Measurements from ENCODE around the gene POC1B.

The POC1B gene

DNA sequence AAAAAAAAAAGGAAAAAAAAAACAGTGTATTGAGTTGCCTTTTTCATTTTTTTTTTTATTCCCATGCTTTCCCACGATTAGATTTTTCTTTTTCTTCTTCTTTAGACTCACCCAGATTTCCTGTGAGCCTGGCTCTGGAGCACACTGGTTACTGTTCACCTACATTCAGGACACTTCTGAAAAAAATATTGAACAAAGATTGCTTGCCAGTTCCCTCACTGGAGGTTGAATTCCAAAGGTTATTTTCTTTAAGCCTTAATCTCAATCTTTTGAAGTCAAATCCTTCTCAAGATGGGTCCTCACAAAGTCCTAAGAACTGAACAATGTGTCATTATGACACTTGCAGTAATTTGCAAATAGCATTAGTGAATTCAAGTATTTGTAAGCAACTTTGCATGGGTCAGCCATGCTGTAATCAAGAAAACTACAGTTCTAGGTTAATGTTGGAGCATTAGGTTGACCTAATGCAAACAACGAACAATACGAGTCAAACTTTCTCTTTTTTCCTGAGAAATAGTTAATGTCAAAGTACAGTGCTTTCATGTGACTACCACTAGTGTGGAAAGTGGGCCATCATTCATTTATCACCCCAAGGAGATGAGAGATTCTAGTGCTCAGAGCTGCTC is 124.3 kb downstream of the POC1B start:
- Histone ChIP-seq H3K9ac (no peak overlapping the region), H3K36me3 (ENCODE audit: control insufficient read depth, insufficient read depth, low read length) (no peaks in the 10 kb centered on the region), H3K79me2 (no peaks in the 10 kb centered on the region), H3K27ac (no peak overlapping the region), H3K9me3 (ENCODE audit: control insufficient read depth, low read length) (no peaks in the 10 kb centered on the region), H3K4me2 (ENCODE audit: low read length) (no peak overlapping the region), H3K4me1 (no peaks in the 10 kb centered on the region), H2AFZ (no peak overlapping the region), H3K27me3 (ENCODE audit: control insufficient read depth, insufficient read depth, low read length) (no peaks in the 10 kb centered on the region), H3K4me3 (ENCODE audit: low read depth, low read length) (no peak overlapping the region)
- TF ChIP-seq, protein P1, sequence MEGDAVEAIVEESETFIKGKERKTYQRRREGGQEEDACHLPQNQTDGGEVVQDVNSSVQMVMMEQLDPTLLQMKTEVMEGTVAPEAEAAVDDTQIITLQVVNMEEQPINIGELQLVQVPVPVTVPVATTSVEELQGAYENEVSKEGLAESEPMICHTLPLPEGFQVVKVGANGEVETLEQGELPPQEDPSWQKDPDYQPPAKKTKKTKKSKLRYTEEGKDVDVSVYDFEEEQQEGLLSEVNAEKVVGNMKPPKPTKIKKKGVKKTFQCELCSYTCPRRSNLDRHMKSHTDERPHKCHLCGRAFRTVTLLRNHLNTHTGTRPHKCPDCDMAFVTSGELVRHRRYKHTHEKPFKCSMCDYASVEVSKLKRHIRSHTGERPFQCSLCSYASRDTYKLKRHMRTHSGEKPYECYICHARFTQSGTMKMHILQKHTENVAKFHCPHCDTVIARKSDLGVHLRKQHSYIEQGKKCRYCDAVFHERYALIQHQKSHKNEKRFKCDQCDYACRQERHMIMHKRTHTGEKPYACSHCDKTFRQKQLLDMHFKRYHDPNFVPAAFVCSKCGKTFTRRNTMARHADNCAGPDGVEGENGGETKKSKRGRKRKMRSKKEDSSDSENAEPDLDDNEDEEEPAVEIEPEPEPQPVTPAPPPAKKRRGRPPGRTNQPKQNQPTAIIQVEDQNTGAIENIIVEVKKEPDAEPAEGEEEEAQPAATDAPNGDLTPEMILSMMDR (IDR thresholded peaks at IDR 0.05), result no peak

- Histone ChIP-seq H3K27me3 (ENCODE audit: control insufficient read depth, insufficient read depth, low read length) (no peaks in the 10 kb centered on the region), H3K4me1 (no peaks in the 10 kb centered on the region), H3K79me2 (no peaks in the 10 kb centered on the region), H3K27ac (no peak overlapping the region), H3K4me3 (ENCODE audit: low read depth, low read length) (no peak overlapping the region), H3K4me2 (ENCODE audit: low read length) (no peak overlapping the region), H3K9ac (no peak overlapping the region), H3K9me3 (ENCODE audit: control insufficient read depth, low read length) (no peaks in the 10 kb centered on the region), H3K36me3 (ENCODE audit: control insufficient read depth, insufficient read depth, low read length) (no peaks in the 10 kb centered on the region), H2AFZ (no peak overlapping the region)
- TF ChIP-seq, protein P1 (IDR thresholded peaks at IDR 0.05), result no peak
Measured at GRCh38 chr12:89400415-89400814, 125.4 kb downstream of the POC1B start.

- H3K9me3 ChIP-seq (ENCODE audit: control insufficient read depth, low read length), result no peaks in the 10 kb centered on the region
- H3K9ac ChIP-seq, result no peak overlapping the region
- TF ChIP-seq, protein P1 (IDR thresholded peaks at IDR 0.05), result no peak
- no peak overlapping the region for H2AFZ ChIP-seq
- H3K27ac ChIP-seq, result no peak overlapping the region
- no peak overlapping the region for H3K4me3 ChIP-seq (ENCODE audit: low read depth, low read length)
- no peaks in the 10 kb centered on the region for H3K27me3 ChIP-seq (ENCODE audit: control insufficient read depth, insufficient read depth, low read length)
- no peak overlapping the region for H3K4me2 ChIP-seq (ENCODE audit: low read length)
- H3K4me1 ChIP-seq, result peaks cover 1% of the 10 kb centered on the region
- no peaks in the 10 kb centered on the region for H3K36me3 ChIP-seq (ENCODE audit: control insufficient read depth, insufficient read depth, low read length)
- H3K79me2 ChIP-seq, result no peaks in the 10 kb centered on the region
Measured at GRCh38 chr12:89395712-89396111, 130.1 kb downstream of the POC1B start.

DNA sequence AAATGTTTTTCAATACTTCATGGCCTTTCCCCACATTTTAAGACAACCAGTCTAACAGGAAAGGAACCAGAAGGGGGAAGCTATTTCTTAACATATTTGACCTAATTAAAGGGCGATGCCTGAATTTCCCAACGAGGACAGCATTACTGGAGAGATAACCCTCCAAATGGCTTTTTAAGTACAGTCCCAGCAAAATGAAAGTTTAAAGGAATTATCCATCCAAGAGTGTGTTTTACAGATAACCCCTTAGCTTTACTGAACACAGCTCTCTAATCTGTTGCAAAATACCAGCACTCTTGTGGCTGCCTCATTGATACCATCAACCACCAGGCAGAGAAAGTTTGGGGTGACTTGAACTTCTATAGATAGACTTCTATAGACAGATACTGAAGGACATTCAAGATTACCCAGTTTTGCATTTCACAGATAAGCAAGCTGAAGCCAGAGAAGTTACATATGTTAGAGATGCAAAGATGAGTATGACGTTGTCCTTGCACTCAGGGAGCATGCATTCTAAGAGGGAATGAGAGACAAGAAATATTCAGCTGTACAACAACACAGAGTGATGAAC is 132.2 kb downstream of the POC1B start:
- H3K9ac ChIP-seq, result no peak overlapping the region

More for the DNA sequence above, 132.2 kb downstream of the POC1B start:
- Histone ChIP-seq H3K4me2 (ENCODE audit: low read length) (no peak overlapping the region), H3K27me3 (ENCODE audit: control insufficient read depth, insufficient read depth, low read length) (no peaks in the 10 kb centered on the region), H3K79me2 (no peaks in the 10 kb centered on the region), H2AFZ (no peak overlapping the region), H3K4me3 (ENCODE audit: low read depth, low read length) (no peak overlapping the region), H3K9me3 (ENCODE audit: control insufficient read depth, low read length) (no peaks in the 10 kb centered on the region), H3K4me1 (peaks cover 14% of the 10 kb centered on the region), H3K27ac (no peak overlapping the region), H3K36me3 (ENCODE audit: control insufficient read depth, insufficient read depth, low read length) (no peaks in the 10 kb centered on the region)
- TF ChIP-seq, protein P1 (IDR thresholded peaks at IDR 0.05), result no peak
